ENCODE results near the gene KIAA1217.

GRCh38 chr10:24324651-24325050, 115.7 kb downstream of the KIAA1217 start:
- TF ChIP-seq CTCF (IDR thresholded peaks at IDR 0.05; ENCODE audit: low read depth, low read length) (no peak), EZH2phosphoT487 (IDR thresholded peaks at IDR 0.05; ENCODE audit: low read depth) (no peak)
